Occipital lobe (tissue), 2 donors: ENCODE measurements around the gene TRAPPC12. TPM values are rescaled to one million over a fixed set of nuclear protein-coding genes. Genes with fewer than 3 reads are reported as not detected.

ENCODE experiments used
- DNase-seq: peaks from one replicate; lab custom pipeline; 2025; lab: John Stamatoyannopoulos, UW
- total RNA-seq: library from RNA; depleted of rRNA; stranded (reverse); fragments of >200 nt; gene quantifications from one replicate; pipeline ENCODE4 v1.2.3, GENCODE V29; 2014

The TRAPPC12 gene
- total RNA-seq, 1 donor from 2014 or later: 61.8 TPM

DNA sequence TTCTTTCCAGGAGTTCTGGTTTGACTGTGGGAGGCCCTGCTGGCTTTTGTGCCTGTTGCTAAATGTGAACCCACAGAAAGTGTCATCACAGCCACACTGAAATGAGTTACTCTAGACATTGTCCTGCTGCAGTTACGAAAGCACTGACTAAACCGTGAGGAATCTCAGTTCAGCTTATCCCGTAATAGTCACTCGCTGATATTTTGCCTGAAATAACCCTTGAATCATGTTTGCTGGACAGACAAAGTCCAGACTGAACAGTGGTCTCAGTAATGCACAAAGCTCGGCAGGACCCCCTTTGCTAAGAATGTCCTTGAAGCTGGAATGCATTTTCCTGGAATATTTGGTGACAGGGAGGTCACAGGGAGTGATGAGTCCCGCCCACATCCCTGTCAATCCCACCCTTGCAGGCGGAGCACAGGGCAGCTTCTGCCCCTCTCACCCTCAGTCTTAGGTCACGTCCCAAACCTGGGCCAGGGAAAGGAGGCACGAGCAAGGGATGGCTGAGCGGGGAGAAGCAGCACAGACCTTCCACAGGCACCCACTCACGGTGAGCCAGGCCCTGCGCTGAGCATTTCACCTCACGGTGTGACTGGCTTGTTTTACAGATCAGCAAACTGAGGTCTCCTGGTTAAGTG lies 86.5 kb downstream of the TRAPPC12 start:
- DNase-seq: no peak

DNA sequence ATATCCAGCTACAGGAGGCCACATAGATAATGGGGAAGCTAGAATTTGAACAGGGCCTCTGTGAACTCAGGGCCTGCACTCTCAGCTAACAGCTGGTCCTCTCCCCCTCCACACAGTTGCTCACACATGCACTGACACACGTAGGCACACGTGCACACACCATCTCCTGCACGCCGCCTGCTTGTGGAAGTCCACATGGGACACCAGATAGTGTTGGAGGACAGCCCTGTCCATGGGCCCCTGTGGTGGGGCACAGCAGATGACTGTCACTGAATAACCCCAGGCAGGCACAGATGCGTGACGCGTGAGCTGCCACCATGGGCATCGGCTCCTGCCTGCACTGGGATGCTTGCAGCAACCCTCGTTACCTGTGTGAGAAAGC lies 87.0 kb downstream of the TRAPPC12 start:
- no peak for DNase-seq

DNA sequence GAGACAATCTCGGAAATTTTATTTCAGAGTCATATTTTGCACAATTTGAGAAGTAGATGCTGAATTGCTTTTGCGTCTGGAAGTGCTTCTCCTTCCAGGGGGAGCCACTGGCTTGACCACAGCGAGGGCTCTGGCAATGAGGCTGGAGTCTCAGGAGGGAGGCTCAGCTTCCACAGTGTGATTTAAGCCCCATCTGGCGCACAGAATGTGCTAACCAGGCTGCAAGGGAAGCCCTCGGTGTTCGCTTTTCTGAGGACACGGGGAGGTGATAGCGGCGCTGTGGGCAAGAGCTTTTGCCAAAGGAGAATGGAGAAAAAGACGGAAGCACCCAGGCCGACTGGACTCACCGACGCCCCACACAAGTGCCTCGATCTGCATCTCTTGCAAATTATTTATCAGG lies 87.5 kb downstream of the TRAPPC12 start:
- DNase-seq: no peak

DNA sequence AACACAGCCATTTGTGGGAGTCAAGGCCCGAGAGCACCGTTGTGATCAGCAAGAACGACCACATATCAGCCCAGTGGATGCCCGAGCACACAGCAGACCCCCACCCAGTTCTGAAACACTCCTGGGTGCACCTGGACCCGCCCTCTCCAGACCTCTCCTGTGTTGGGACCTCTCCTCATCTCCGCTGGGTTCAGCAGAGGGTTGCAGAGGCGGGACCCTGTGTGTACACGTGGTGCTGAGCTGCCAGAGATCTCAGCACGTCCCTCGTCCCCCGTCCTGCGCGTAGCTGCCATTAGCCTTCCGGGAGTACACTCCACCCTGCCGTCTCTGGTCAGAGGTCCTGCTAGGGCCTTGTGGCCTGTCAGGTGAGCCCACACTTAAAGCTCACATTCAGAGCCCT lies 88.2 kb downstream of the TRAPPC12 start:
- DNase-seq: no peak

DNA sequence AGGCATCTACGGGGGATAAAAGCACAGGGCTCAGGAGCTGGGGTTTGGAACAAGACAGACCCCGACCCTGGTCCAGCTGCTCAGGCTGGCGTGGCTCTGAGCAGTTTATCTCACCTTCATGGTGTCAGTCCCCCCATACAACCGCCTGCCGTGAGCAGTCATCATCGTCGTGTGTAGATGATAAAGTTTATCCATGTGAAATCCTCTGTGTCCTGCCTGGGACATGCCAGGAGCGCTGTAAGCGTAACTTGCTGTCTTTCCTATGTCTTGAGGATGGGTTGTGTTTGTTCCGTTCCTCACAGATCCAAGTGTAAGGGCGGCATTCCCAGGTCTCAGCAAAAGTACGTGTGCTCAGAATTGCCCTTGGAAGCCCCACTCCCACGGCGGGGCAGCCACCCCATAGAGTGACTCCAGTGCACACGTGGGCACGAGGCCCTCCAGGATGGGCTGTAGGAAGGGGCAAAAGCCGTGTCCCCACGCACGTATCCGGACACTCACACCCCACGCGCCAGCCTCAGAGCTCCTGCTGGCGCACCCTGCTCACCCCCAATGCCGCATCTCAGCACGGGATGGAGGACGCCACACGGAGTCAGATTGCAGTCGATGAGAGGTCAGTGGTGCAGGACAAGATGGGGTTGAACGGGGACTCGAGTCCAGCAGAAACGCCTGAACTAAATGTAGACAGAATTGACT lies 88.9 kb downstream of the TRAPPC12 start:
- no peak for DNase-seq

DNA sequence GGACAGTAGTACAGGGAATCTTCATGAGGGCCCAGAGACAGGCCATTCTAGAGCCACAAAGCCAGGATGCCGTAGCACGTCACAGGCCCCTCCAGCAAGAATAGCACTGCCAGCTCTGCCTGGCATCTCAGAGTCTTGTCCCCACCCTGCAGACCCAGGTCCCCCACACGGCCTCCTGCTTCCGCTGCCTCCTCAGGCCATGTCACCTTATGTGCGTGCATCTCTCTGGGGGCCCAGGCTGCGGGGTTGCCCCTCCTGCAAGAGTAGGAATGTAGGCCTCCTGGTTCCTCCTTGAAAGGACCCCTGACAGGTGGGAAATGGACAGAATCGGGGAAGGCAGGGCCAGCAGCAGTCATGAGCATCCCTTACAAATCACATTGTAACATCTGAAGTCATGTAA lies 90.0 kb downstream of the TRAPPC12 start:
- no peak for DNase-seq

DNA sequence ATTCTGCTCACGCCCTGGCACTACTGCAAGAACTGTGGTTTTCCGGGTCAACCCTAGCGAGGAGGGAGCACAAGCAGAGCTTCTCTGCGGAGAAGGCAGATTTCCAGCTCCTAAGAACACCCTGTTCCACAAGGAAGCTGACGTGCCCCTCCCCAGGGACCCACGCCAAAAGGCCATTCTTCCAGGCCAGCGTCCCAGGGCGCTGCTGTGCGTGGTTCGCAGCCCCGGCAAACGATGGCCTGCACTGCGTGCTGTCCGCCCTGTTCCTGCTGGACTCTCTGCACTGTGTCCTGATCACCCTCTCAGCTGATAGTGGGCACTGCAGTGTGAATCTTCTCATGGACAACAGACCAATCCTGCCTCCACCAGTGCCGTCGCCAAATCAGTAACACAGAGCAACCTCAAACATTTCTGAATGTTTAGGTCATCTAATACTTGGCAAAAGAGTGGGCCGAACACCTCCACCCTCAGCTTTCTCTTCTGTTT lies 90.7 kb downstream of the TRAPPC12 start:
- no peak for DNase-seq

DNA sequence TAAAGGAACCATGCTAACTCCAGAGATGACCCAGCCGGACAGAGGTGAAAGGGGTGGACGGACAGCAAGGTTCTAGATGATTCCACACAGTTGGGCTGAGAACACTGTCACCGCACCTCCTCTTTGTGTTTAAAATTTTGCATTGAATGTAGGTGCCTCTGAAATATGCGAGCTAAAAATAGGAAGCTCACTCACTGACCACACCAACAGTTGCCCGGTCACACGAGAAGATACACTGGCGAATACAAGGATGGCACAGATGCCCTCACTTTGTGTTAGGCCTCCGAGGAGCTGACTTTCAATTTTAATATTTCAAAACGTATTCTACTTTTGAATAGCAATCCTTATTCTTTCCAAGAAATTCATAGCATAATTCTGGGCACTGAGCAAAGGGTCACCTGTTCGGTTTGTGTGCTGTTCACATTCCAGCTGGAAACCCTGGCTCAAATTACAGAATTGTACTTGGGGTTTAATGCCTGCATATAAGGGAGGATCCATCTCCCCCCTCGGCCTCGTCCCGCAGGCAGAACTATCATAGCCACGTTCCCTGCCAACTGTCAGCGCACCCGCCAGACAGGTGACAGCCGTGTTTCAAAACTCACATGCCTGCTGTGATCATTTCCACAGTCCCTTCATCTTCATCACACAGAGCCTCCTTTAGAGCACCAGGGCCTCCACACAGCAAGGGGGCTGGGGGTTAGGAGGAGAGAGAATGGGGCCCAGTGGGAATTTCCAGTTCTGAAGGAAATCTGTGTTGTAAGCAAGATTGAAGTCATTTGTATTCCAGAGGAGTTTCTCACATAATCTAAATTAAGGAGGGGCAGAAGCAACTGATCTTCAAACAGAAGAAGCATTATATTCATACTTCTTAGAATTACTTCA lies 91.6 kb downstream of the TRAPPC12 start:
- DNase-seq: no peak

DNA sequence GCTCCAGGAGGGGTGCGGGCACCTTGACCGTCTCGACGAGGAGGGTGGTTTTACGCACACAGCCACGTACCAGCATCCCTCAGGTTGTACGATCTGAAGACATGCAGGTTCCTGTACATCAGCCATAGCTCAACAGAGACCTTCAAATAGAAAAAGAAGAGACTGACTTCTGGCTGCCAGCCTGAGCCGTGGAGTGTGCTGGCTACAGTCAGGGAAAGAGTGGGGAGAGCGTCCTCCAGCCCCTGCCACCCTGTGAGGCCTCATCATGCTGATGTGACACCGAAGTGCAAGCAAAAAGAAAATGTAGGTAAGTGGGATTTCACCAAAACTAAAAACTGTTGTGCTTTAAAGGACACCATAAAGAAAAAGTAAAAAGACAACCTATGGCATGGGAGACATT lies 92.8 kb downstream of the TRAPPC12 start:
- no peak for DNase-seq

DNA sequence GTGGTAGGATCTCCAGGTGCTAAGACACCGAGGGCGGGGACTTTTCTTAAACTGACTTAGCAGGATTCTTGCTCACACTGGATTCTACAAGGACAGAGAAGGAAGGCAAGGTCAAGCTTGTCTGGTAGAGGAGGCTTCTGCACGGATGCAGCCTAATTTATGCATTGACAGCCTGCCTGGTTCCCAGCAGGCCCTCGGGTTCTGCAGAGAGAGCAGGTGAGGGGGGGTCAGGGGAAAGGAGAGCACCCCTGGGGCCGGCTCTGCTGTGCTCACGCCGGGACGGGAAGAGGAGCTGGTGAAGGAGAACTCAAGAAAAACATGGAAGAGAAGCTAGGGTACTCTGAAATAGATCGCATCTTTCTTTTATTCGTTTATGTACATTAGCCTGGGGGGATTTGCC lies 93.5 kb downstream of the TRAPPC12 start:
- DNase-seq: no peak

DNA sequence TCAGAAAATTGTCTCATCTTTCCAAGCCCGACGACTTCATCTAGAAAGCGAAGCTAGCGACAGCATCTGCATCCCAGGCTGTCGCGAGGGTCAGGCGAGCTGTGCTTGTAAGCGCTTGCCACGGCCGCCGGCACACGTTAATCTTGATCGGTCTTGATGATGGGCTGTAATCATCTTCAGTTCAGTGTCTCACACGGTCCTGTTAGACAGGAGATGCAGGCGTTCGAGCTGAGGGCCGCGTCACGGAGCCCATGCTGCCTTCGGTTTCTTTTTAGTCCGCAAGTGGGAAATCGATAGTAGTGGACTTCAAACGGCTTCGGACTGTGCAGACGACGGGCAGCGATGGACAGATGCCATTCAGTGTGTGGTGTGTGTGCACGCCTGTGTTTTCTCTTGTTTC lies 96.3 kb downstream of the TRAPPC12 start:
- DNase-seq: no peak

DNA sequence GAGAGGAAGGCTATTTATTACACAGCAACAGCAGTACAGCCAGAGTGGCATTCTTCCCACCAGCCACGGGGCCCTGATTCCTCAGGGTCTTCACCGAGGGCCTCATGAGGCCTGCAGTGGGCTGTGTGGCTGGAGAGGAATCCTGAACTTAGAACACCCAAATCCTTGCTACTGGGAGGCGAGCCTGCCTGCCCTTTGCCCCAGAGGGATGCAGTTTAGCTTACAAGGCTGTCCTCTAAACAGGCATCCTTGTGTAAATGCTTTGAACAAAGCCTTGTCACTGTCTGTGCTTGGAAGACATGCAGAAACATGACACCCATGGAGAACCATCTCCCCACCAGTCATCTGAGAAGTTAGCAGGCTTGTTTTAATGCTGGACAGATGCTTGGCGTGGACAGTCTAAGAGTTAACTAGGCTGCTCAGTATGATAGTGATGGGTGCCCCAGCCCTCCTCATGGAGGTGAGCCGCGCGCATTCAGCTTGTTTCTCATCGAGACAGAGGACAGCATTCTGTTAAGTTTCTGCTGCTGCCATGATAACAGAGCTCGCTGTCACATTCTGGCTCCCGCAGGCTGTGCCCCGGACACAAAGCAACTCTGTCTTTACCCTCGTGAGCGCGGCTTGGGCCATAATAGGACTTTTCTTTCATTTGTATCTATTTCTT lies 97.0 kb downstream of the TRAPPC12 start:
- DNase-seq: peak; percentile 43

DNA sequence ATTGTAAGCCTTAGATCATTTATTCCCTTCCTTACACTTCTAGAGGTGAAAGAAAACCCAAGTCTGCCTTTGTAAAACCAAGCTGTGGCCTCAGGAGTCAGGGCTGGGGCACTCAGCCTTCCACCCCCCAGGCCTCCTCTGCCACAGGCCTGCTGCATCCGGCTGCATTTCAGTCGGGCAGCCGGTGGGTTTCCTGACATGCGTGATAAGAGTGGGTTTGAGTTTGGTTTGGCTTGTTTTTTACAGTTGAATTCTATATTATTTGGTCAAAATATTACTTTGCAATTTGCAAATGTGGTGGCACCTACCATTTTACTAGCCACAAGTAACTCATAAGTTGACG lies 97.5 kb downstream of the TRAPPC12 start:
- DNase-seq: no peak

DNA sequence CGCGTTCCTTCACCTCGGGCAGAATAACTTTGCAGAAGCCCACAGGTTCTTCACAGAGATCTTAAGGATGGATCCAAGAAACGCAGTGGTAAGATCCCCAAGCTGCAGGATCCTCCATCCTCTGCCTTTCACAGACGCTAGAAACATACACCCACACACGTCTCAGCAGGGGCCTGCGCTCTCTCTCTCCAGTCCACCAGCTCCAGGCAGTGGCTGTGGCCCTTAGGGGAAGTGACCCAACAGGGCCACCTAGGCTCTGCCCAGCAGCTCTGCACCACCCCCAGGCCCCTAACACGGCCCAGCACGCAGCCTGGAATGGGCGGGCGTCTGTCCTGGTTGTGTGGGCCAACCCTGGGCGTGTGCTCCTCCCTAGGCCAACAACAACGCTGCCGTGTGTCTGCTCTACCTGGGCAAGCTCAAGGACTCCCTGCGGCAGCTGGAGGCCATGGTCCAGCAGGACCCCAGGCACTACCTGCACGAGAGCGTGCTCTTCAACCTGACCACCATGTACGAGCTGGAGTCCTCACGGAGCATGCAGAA lies 99.4 kb downstream of the TRAPPC12 start:
- no peak for DNase-seq

DNA sequence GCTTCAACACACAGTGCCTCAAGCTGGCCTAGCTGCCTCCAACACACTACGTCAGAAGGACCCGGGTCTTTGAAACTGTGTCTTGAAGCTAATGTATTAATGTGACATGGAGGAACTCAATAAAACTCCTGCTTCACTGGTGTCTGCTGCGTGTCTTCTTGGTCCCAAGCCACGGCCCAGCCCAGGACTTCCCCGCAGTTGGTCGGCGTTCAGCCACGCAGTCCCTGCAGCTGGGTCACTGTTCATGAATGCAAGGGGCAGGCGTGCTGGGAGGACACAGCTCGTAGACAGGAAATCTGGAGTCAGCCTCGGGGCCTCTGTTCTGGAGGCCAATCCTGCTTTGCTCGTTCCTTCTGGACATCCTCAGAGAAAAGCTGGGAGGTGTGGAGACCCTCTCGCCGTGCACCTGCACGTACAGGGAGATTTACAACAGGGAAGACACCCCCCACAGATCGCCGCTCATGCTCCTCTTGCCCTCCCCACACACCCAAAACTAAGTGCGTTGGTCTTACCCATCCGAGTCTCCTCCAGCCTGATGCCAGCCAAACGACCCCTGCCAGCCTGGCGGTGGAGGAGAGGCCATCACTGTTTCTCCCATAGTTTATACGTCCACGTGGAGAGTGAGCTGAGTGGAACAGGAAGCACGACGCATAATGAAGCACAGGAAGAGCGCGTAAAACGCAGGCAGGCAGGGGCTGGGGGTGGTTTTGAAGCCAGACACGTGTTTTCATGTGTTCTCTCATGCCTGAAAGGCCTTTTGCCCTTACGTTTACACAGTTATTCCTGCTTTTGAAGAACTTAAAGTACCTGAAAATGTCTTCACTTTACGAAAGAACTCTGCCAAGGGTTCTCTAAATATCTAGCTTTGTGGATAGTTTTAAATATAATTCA lies 100.2 kb downstream of the TRAPPC12 start:
- no peak for DNase-seq

DNA sequence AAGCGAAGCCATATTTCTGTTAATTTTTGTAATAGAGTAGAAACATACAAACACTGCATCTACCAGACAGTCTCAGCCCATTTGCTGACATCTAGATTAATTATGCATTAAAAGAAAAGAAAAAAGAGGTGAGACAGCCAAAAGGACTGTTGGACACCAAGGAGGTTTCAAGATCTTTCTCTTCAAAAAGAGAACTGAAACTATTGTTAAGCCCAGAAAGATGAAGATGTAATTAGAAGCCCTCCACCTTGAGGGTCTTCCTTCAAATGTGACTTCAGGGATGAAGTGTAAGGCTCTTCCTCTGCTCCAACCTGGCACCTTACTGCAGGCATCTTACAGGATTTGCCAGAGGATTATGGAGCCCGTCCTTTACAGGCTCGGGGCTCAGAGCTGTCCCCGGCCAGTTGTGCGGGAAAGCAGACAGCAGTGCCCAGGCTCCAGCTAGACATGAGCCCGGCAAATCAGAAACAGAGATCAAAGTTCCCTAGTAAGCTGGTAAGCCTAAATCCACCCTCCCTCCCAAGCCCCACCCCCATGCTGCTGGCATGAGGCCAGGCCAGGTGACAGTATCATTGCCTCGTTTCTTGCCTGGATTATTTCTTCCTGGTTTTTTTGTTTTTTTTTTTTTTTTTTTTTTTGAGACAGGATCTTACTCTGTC lies 101.0 kb downstream of the TRAPPC12 start:
- DNase-seq: no peak

DNA sequence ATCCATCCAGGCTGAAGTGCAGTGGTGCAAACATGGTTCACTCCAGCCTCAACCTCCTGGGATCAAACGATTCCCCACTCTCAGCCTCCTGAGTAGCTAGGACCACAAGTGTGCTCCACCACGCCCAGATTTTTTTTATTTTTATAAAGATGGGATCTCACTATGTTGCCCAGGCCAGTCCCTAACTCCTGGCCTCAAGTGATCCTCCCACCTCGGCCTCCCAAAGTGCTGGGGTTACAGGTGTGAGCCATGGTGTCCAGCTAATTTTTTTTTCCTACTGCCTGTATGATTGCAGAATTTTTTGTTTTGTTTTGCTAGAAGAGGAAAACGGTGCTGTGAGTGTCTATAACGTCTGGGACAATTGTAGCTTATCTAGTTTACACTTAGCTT lies 101.5 kb downstream of the TRAPPC12 start:
- no peak for DNase-seq

DNA sequence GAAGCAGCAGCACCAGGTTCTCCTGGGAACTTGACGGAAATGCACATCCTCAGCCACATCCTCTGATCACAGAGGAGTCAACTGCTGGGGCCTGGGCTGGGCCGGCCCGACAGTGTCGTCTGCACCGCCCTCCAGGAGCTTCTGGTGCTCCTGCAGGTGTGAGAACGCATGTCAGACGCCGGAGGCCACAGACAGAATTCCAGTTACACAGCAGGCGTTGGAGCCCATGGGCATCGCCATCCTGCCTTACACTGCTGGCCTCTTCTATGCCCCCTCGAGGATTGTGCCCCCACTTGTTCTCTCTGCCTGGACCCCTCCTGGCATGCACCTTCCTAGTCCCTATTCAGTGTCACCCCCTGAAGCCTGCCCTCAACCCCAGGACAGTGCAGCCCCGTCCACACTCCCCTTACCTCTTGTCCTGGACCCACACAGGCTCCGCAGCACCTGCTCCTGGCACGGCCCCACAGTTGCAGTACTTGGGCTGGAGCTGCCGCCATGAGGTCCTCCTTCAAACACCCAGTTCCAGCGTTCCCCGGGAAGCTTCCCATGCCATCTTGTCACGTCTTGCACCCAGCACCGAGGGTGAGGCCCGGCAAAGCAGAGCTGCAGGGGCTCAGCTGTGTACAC lies 102.4 kb downstream of the TRAPPC12 start:
- DNase-seq: no peak

DNA sequence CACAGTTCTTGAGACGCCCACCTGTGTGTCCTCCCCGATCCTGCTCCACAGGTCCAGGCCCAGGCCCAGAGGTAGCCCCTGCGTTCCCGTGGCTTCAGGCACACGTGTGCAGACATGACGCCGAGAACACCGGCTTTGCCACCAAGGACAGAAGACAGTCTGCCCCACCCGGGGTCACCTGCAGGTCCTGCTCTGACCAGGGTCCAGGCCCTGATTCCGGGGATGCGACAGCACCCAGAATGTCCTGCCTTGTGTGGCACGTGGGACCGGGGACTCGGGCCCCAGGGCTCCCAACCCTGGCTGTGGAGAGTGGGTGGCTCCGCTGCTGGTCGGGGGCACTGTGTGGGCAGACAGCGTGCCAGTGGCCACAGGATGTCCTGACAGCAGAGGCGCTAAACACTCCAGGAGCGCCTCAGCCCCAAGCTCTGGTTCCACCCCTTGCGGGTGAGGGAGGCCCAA lies 102.9 kb downstream of the TRAPPC12 start:
- no peak for DNase-seq
